ENCODE results near the gene KCNN2. TPM values are rescaled to one million over a fixed set of nuclear protein-coding genes. Genes with fewer than 3 reads are reported as not detected.

Gene KCNN2
- total RNA-seq, 1 experiment from 2014 or later = 2.0 TPM

- intact Hi-C loops (cut with micrococcal nuclease; ENCODE audit: unreplicated experiment) = no loop called here
- no peak for DNase-seq
- CTCF ChIA-PET = interaction anchor here (1.4 kb wide), 1 partner anchor 14 kb away, joined by 7 read pairs; no protein-coding TSS in a partner anchor
- Mint-ChIP-seq H3K4me1 (ENCODE audit: low read depth, unreplicated experiment) (peaks cover 8% of the 10 kb centered on the region), H3K9me3 (ENCODE audit: low read depth, unreplicated experiment) (no peaks in the 10 kb centered on the region), H3K27me3 (ENCODE audit: unreplicated experiment) (no peaks in the 10 kb centered on the region), H3K27ac (ENCODE audit: unreplicated experiment) (no peak overlapping the region), H3K36me3 (ENCODE audit: insufficient read depth, unreplicated experiment) (no peaks in the 10 kb centered on the region), H3K4me3 (ENCODE audit: low read depth, unreplicated experiment) (no peak overlapping the region)
- no peak for TF ChIP-seq CTCF (IDR thresholded peaks at IDR 0.05; ENCODE audit: unreplicated experiment)
- no TSS peak for BruUV-seq (replicated peaks)
These were observed 74.0 kb downstream of the KCNN2 start for GRCh38 chr5:114435885-114436299.

- DNase-seq = no peak
- Mint-ChIP-seq H3K27ac (ENCODE audit: unreplicated experiment) (no peak overlapping the region), H3K36me3 (ENCODE audit: insufficient read depth, unreplicated experiment) (no peaks in the 10 kb centered on the region), H3K4me1 (ENCODE audit: low read depth, unreplicated experiment) (peaks cover 8% of the 10 kb centered on the region), H3K9me3 (ENCODE audit: low read depth, unreplicated experiment) (no peaks in the 10 kb centered on the region), H3K27me3 (ENCODE audit: unreplicated experiment) (peaks cover 11% of the 10 kb centered on the region), H3K4me3 (ENCODE audit: low read depth, unreplicated experiment) (no peak overlapping the region)
- BruUV-seq (replicated peaks) = no TSS peak
- intact Hi-C loops (cut with micrococcal nuclease; ENCODE audit: unreplicated experiment) = loop anchor here (1.0 kb wide), 1 partner anchor 260 kb away; no protein-coding TSS in a partner anchor
- no peak for TF ChIP-seq CTCF (IDR thresholded peaks at IDR 0.05; ENCODE audit: unreplicated experiment)
- CTCF ChIA-PET = no interaction called here
These were observed 76.1 kb downstream of the KCNN2 start for GRCh38 chr5:114437936-114438335.

GRCh38 chr5:114438471-114438870 lies 76.6 kb downstream of the KCNN2 start:
- no peak overlapping the region for H3K4me3 Mint-ChIP-seq (ENCODE audit: low read depth, unreplicated experiment)
- no TSS peak for BruUV-seq (replicated peaks)
- H3K9me3 Mint-ChIP-seq (ENCODE audit: low read depth, unreplicated experiment) = no peaks in the 10 kb centered on the region
- H3K36me3 Mint-ChIP-seq (ENCODE audit: insufficient read depth, unreplicated experiment) = no peaks in the 10 kb centered on the region
- H3K27me3 Mint-ChIP-seq (ENCODE audit: unreplicated experiment) = peaks cover 15% of the 10 kb centered on the region
- no peak overlapping the region for H3K27ac Mint-ChIP-seq (ENCODE audit: unreplicated experiment)
- DNase-seq = no peak
- CTCF ChIA-PET = no interaction called here
- no peak for TF ChIP-seq CTCF (IDR thresholded peaks at IDR 0.05; ENCODE audit: unreplicated experiment)
- intact Hi-C loops (cut with micrococcal nuclease; ENCODE audit: unreplicated experiment) = no loop called here
- peaks cover 8% of the 10 kb centered on the region for H3K4me1 Mint-ChIP-seq (ENCODE audit: low read depth, unreplicated experiment)

GRCh38 chr5:114447084-114447773 lies 85.4 kb downstream of the KCNN2 start:
- TF ChIP-seq CTCF (IDR thresholded peaks at IDR 0.05; ENCODE audit: unreplicated experiment) = peak; percentile 42
- Mint-ChIP-seq H3K9me3 (ENCODE audit: low read depth, unreplicated experiment) (no peaks in the 10 kb centered on the region), H3K36me3 (ENCODE audit: insufficient read depth, unreplicated experiment) (no peaks in the 10 kb centered on the region), H3K4me3 (ENCODE audit: low read depth, unreplicated experiment) (no peak overlapping the region), H3K27ac (ENCODE audit: unreplicated experiment) (no peak overlapping the region), H3K27me3 (ENCODE audit: unreplicated experiment) (peaks cover 50% of the 10 kb centered on the region), H3K4me1 (ENCODE audit: low read depth, unreplicated experiment) (no peaks in the 10 kb centered on the region)
- DNase-seq = no peak
- no TSS peak for BruUV-seq (replicated peaks)
- CTCF ChIA-PET = interaction anchor here (0.9 to 1.6 kb wide), 2 partner anchors 87 to 835 kb away, joined by 7 to 12 read pairs; no protein-coding TSS in a partner anchor
- intact Hi-C loops (cut with micrococcal nuclease; ENCODE audit: unreplicated experiment) = loop anchor here (1.0 to 5.0 kb wide), 2 partner anchors 85 to 140 kb away; partner anchors contain the start of gene KCNN2

All from Calu3 (cell line).